Right ventricle myocardium inferior (tissue), 1 donor: ENCODE data around the gene SPCS1. TPM values are rescaled to one million over a fixed set of nuclear protein-coding genes. Genes with fewer than 3 reads are reported as not detected.

ENCODE experiments used
- total RNA-seq: library from RNA; stranded (reverse); fragmentation: NEBNext Ultra II Directional; extraction: Animal tissue kit (Norgen Biotek cat#: 25700); gene quantifications from one replicate; pipeline ENCODE4 v1.2.1, GENCODE V29; 2021
- donor health status: DM: no; HTN: yes; CAD: no; lungs with severe emphysema.

SPCS1 gene
- total RNA-seq, 1 donor from 2014 or later, result 85.0 TPM

Other genes with a start within 250 kb of the SPCS1 start
- 88.1 TPM for gene STAB1, start 210.8 kb upstream of the SPCS1 start, total RNA-seq
- gene NT5DC2, start 172.2 kb upstream of the SPCS1 start, total RNA-seq, result 105 TPM
- 71.1 TPM for gene UQCC5, start 169.5 kb upstream of the SPCS1 start, total RNA-seq
- gene PBRM1, start 20.2 kb upstream of the SPCS1 start, total RNA-seq, result 45.3 TPM
- gene GNL3, start 20.1 kb upstream of the SPCS1 start, total RNA-seq, result 28.8 TPM
- 33.2 TPM for gene GLT8D1, start 315 bp upstream of the SPCS1 start, total RNA-seq
- 20.4 TPM for gene NEK4, start 64.8 kb downstream of the SPCS1 start, total RNA-seq
- not detected for gene ITIH1, start 71.5 kb downstream of the SPCS1 start, total RNA-seq
- 0.43 TPM for gene ITIH3, start 88.7 kb downstream of the SPCS1 start, total RNA-seq
- 5.0 TPM for gene ITIH4, start 124.6 kb downstream of the SPCS1 start, total RNA-seq
- 26.5 TPM for gene MUSTN1, start 128.9 kb downstream of the SPCS1 start, total RNA-seq
- gene STIMATE, start 191.4 kb downstream of the SPCS1 start, total RNA-seq, result 9.0 TPM